Stomach smooth muscle (tissue), 2 donors: ENCODE measurements around the gene AP3S2.

ENCODE experiments used
- H3K27ac ChIP-seq: one replicate; pipeline ENCODE4 v1.7.0; 2013; ENCODE audit warnings: mild to moderate bottlenecking, low read length, inconsistent platforms
- H3K27me3 ChIP-seq, 2 donors: one replicate each; pipeline ENCODE4 v1.7.0; 2013; ENCODE audit warnings: low read length in 2 of 2; ENCODE audit not compliant: insufficient read depth in 2 of 2, control insufficient read depth in 1 of 2
- H3K36me3 ChIP-seq, 2 donors: one replicate each; pipeline ENCODE4 v1.7.0; 2013; ENCODE audit warnings: low read length in 2 of 2; ENCODE audit not compliant: control insufficient read depth in 2 of 2, insufficient read depth in 2 of 2
- H3K4me1 ChIP-seq: one replicate; pipeline ENCODE4 v1.7.0; 2013; ENCODE audit warnings: low read length; ENCODE audit not compliant: control insufficient read depth, insufficient read depth
- H3K4me3 ChIP-seq, 2 donors: one replicate each; pipeline ENCODE4 v1.7.0; 2013; ENCODE audit warnings: low read length in 2 of 2
- H3K9ac ChIP-seq, 2 donors: one replicate each; pipeline ENCODE4 v1.7.0; 2013; ENCODE audit warnings: low read length in 2 of 2, mild to moderate bottlenecking in 1 of 2
- H3K9me3 ChIP-seq, 2 donors: one replicate each; pipeline ENCODE4 v1.7.0; 2013; ENCODE audit warnings: low read length in 2 of 2; ENCODE audit not compliant: control insufficient read depth in 2 of 2
- donor health status: healthy.
- donor health status: Pancreatic carcinoma.

The AP3S2 gene

GRCh38 chr15:89848970-89849292, 44.9 kb downstream of the AP3S2 start:
- Histone ChIP-seq H3K4me1 (no peaks in the 10 kb centered on the region), H3K4me3 (no peak overlapping the region), H3K9ac (no peak overlapping the region), H3K27ac (no peak overlapping the region), H3K27me3 (no peaks in the 10 kb centered on the region), H3K36me3 (peaks cover 9 to 18% of the 10 kb centered on the region in 2 donors), H3K9me3 (no peaks in the 10 kb centered on the region)

- Histone ChIP-seq H3K9me3 (no peaks in the 10 kb centered on the region), H3K36me3 (peaks cover 3 to 13% of the 10 kb centered on the region in 2 donors), H3K4me3 (no peak overlapping the region), H3K27me3 (no peaks in the 10 kb centered on the region), H3K27ac (no peak overlapping the region), H3K9ac (no peak overlapping the region), H3K4me1 (no peaks in the 10 kb centered on the region)
These were observed 46.7 kb downstream of the AP3S2 start for GRCh38 chr15:89847101-89847500.

GRCh38 chr15:89845305-89845893, 48.4 kb downstream of the AP3S2 start:
- Histone ChIP-seq H3K4me3 (no peak overlapping the region), H3K27me3 (no peaks in the 10 kb centered on the region), H3K36me3 (peaks cover 0 to 7% of the 10 kb centered on the region in 2 donors), H3K4me1 (no peaks in the 10 kb centered on the region), H3K9ac (no peak overlapping the region), H3K27ac (no peak overlapping the region), H3K9me3 (no peaks in the 10 kb centered on the region)

DNA sequence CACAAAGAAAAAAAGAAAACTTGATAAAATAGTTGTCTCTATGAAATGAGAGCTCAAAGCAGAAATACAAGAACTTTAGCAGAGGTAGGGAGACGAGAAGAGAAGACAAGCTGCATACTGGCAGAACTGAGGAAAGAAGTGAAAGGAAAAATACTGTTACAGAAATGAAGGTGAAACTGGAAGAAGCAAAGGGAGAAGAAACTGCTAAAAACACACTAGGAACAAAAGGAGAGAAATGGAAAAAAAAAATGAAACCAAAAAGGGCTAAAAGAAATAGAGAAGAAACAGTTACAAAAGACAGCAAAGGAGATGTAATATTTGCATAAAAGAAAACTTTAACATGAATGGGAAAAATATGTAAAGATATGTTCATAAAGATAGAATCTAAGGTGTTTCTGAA, 51.8 kb downstream of the AP3S2 start:
- H3K27ac ChIP-seq: no peak overlapping the region
- no peaks in the 10 kb centered on the region for H3K9me3 ChIP-seq
- no peak overlapping the region for H3K4me3 ChIP-seq
- no peaks in the 10 kb centered on the region for H3K4me1 ChIP-seq
- peaks cover 3 to 20% of the 10 kb centered on the region in 2 donors for H3K36me3 ChIP-seq
- H3K9ac ChIP-seq: no peak overlapping the region
- no peaks in the 10 kb centered on the region for H3K27me3 ChIP-seq

- H3K4me3 ChIP-seq: no peak overlapping the region
- H3K27me3 ChIP-seq: no peaks in the 10 kb centered on the region
- H3K9me3 ChIP-seq: no peaks in the 10 kb centered on the region
- no peak overlapping the region for H3K9ac ChIP-seq
- H3K36me3 ChIP-seq: peaks cover 6 to 26% of the 10 kb centered on the region in 2 donors
- H3K27ac ChIP-seq: no peak overlapping the region
- H3K4me1 ChIP-seq: no peaks in the 10 kb centered on the region
These were observed 52.5 kb downstream of the AP3S2 start for GRCh38 chr15:89841306-89841705.

DNA sequence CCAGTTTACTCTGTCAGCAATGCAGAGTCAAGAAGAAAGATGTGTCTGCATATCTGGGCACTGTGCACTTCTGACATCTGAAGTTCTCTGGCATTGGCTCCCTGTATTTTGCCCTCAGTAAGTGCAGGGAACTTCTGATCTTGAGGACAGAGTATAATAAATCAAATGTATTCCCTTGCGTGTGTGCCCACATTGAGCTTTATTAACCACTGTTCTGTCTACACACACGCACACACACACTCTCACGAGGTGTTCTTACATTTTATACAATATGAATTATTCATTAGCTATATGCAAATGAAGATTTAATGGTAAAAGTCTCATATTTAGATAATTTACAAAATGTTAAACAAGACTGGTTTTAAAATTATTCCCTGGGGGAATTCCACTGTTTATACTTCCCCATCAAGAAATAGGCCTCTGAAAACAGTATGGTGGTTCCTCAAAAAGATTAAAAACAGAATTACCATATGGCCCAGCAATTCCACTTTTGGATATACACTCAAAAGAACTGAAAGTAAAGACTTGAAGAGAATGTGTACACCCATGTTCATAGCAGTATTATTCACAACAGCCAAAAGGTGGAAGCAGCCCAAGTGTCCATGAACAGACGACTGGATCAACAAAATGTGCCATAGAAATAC, 54.5 kb downstream of the AP3S2 start:
- Histone ChIP-seq H3K4me3 (no peak overlapping the region), H3K36me3 (peaks cover 18 to 34% of the 10 kb centered on the region in 2 donors)

GRCh38 chr15:89837830-89838178, 56.0 kb downstream of the AP3S2 start:
- no peak overlapping the region for H3K4me3 ChIP-seq
- H3K36me3 ChIP-seq: peaks cover 32 to 48% of the 10 kb centered on the region in 2 donors
- H3K4me1 ChIP-seq: no peaks in the 10 kb centered on the region
- H3K27me3 ChIP-seq: no peaks in the 10 kb centered on the region
- no peaks in the 10 kb centered on the region for H3K9me3 ChIP-seq
- no peak overlapping the region for H3K9ac ChIP-seq
- H3K27ac ChIP-seq: no peak overlapping the region

More for the DNA sequence above, 54.5 kb downstream of the AP3S2 start:
- Histone ChIP-seq H3K9me3 (no peaks in the 10 kb centered on the region), H3K9ac (no peak overlapping the region), H3K27me3 (no peaks in the 10 kb centered on the region), H3K27ac (no peak overlapping the region), H3K4me1 (no peaks in the 10 kb centered on the region)

DNA sequence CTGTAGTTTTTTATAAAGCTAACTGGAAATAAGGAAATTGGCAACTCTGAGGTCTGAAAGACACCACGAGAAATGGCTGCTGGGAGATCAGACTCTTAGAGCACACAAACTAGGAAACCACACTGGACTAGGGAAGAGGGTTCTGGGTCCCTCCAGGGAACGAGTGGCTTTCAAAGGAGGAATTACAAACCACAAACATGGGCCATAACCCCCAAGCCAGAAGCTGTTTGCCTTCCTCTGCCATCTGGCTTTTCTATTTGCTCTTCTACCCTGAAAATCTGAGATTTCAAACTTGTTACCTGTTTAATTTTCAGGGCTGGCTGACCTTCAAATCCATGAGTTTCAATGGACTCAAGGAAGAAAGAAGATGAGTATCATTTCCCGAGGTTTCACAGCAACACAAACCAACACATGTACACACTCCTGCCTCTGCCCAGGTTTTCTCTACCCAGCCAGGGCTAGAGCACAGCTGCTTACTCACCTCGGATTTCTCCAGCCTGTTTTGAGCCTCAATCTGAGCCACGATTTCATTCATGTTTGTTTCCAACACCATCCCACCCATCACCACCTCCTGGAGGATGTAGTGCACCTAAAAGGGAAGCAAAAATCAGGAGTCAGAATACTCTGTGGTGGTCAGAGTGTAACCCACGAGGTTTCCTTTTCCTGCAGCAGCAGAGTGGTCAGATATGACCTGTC, 56.5 kb downstream of the AP3S2 start:
- no peaks in the 10 kb centered on the region for H3K9me3 ChIP-seq
- H3K36me3 ChIP-seq: peaks cover 34 to 48% of the 10 kb centered on the region in 2 donors
- no peaks in the 10 kb centered on the region for H3K27me3 ChIP-seq
- H3K27ac ChIP-seq: no peak overlapping the region
- H3K9ac ChIP-seq: no peak overlapping the region
- no peak overlapping the region for H3K4me3 ChIP-seq
- H3K4me1 ChIP-seq: no peaks in the 10 kb centered on the region

GRCh38 chr15:89836267-89837133, 57.3 kb downstream of the AP3S2 start:
- H3K36me3 ChIP-seq: peaks cover 34 to 48% of the 10 kb centered on the region in 2 donors
- H3K9ac ChIP-seq: no peak overlapping the region
- no peaks in the 10 kb centered on the region for H3K4me1 ChIP-seq
- no peak overlapping the region for H3K27ac ChIP-seq
- no peaks in the 10 kb centered on the region for H3K9me3 ChIP-seq
- H3K27me3 ChIP-seq: no peaks in the 10 kb centered on the region
- no peak overlapping the region for H3K4me3 ChIP-seq

- no peak overlapping the region for H3K4me3 ChIP-seq
- H3K27ac ChIP-seq: no peak overlapping the region
- H3K36me3 ChIP-seq: peaks cover 34 to 48% of the 10 kb centered on the region in 2 donors
- H3K27me3 ChIP-seq: no peaks in the 10 kb centered on the region
- no peaks in the 10 kb centered on the region for H3K4me1 ChIP-seq
- no peak overlapping the region for H3K9ac ChIP-seq
- H3K9me3 ChIP-seq: no peaks in the 10 kb centered on the region
These were observed 58.6 kb downstream of the AP3S2 start for GRCh38 chr15:89835176-89835564.
